Kidney glomerular epithelial cell (primary cell): Measurements from ENCODE around the gene PDE4B.

Experiments used
- DNase-seq: peaks from one replicate; lab custom pipeline; 2025; lab: John Stamatoyannopoulos, UW

Gene PDE4B

DNA sequence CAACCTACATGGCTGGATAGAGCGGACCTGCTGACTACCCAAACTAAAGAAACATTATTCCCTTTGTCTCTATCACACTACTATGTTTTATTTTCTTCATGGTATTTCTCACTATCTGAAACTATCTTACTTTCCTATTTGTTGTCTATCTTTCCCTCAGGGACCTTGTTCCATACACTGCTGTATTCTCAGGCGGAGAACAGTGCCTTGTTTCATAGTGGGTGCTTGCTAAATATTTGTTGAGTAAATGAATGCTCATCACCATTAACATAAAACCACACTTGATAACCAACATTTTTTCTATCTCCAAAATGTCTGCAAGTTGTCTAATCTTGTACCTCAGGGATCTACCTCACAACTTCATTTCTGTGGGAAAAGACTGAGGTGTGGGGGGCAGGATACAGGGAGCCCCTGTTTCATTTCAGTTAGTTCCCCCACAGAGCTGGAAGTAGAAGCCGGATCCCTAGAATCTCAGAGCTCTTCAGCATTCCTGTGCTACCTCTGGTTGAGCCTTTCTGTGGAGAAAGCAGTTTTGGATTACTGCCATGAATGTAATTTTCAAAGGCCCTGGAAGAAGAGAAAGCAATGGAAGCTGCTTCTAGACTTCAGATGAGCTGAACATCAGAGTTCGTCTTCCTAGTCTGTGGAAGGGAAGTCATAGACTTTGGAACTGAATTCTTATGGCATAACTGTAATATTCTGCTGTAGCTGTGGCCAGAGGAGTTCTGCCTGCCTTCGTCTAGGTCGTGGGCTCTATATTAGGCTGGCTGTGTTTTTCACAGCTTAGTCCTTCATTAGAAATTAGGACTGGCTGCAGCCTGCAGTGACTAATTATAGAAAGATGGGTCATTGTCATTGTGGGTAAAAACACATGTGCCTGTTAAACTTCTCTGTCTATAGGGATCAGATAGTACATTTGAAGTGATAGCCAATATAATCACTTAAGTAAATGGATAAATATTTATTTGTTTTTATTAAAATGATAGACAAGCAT lies 448.1 kb downstream of the PDE4B start:
- DNase-seq: no peak

DNA sequence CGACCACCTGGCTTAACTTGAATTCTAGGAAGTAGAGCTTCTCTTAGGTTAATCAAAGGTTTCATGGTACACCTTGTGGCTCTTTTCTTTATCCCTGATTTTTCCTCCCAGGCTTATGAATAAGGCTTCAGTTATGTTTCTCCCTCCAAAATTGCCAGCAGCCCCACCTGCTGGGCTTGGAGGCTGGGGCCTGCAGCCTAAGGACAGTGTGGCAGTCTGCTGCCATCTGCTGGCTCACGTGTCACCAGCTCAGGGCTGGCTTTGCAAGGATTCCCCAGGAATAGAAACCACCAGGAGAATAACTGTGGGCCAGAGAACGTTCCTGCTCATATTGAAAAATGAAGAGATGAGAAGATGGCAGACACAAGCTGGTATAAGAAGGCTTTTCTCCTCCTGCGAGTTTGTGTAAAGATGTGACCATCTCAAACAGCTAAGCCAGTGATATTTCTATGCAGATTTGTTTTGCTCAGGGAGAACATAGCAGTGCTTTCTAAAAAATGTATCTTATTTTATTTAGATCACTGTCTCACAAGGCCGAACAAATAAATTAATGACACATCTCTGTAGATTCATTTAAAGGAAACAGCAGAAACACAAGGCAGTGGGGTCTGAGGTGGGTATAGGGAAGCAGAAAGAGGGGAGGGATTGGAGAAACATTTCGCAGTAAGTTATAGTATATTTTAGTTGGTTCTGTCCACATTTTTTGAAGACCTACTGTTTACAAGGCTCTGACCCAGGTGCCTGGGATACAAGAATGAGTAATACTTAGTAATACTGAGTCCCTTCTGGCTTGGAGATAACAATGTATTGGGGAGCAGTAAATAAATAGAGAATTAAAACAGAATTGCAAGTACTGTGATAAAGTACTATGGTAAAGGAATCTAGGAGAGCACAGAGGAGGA lies 450.2 kb downstream of the PDE4B start:
- DNase-seq: peak; percentile 76

DNA sequence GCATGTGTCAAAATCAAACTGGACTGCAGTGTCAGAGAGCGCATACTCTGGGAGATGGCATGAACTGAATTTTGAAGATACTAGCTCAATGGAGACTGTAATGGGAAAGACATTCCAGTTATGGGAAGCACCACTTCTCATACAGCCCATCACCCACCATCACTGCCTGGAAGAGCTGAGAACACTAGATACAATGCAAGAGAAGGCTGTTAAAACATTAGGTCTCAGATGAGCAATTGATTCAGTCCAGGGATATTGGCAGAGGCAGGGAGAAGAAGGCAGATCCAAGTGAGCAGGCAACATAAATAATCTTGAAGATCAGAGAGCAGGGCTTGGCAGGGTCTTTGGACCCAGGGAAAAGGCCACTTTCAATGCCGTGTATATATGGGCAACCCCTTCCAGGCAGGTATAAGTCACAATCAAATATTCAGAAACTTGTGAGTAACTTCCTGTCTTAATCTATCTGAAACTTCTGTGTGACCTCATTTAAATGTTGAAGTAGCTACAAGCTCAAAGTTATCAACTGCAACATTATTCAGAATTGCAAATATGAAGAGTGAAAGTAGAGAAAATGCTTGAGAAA lies 450.9 kb downstream of the PDE4B start:
- no peak for DNase-seq

DNA sequence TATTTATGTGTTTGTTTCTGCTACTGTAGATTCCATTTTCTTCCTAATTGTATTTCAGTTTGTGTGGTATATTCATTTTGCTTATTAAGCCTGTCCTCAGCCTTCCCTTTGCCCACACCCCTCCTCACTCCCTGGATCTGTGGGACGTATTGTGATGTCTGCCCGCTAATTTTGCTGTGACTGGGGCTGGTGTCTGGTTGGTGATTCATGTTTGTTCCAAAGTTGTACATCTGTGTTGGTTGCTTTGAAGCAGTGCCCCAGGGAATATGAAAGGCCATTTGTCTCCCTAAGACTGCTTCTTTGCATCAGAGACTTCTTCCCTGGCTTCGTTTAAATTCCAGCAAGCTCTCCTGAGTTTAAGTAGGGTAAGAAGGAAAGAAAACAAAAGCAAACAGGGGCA lies 451.7 kb downstream of the PDE4B start:
- no peak for DNase-seq

DNA sequence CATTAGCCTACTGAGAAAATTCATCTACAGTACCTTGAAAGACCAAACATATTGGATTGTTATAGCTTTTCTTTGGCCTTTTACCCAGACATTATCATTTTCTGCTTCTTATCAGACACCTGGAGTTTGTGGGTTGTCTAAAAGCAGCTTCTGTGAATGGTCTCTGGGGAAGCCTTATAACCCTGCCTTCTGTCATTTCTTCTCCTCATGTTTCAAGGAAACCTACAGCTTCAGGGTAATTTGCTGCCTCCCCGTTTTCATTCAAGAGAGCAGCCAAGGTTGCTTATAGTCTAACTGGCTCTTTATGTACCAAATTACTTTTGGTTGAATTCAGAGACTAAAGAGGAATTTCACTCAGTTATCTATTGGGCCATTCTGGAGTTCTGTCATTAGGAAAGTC lies 453.0 kb downstream of the PDE4B start:
- no peak for DNase-seq

DNA sequence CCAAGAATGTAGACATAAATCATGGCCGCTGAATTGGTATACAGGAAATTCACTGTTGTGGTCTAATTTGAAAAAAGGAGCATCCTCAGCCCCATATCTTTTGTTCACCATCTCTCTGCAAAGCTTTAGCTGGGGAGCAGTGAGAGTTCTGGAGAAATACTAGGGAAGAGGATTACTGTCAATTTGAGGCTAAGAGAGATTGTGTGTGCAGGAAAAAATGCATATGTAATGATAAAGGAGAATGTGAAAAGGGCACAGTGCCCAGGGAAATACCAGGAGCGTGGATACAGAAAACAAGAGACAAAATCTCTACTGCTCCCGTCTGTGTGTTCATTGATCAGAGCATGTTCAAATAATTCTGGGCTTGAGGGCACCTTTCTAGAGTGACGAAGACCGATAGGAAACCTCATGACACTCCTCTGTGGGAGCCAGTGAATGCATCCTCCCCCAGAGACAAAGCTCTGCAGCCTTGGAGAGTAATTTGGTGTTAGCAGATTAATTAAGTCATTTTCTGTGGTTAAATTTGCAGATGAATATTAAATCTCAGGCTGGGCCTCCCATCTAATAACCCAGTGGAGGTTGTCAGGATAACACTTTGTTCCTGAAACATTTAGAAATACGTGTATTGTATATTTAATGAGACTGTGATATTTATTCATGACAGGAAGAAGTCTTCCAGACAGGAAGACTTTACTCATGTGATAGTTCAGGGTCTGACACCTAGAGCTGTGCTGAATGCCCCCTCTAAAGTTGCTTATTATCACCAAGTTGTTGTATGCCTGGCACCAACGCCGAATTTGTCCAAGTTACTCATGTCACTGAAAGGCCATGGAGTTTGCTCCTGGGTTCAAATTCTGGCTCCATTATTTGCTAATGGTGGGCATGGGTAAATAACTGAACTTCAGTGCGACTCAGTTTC lies 453.9 kb downstream of the PDE4B start:
- DNase-seq: no peak

DNA sequence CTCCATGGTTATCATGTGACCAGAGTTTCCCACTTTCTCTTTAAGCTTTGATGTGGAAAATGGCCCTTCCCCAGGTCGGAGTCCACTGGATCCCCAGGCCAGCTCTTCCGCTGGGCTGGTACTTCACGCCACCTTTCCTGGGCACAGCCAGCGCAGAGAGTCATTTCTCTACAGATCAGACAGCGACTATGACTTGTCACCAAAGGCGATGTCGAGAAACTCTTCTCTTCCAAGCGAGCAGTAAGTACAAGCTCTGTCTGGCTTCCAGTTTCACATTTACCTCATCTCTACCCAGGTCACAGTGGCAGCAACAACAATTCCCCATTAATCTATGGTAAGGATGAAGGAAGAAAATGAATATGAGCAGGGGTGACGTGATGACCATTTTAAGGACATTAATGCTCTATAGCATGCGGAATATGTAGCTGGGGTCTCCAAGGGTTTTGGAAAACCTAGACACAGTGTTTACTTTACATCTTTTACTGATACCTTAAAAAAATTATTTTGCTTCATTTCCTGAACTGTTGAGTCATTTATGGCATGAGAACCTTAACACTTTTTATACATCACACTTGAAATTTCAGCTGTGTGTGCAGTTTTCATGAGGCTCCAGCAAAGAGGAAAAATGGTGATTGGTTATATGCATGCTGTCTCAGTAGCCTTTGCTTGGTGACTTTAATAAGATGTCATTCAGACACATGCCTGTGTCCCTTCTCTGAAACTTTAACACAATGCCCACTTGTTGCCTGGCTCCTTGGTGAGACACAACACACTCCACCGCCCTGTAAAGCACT lies 454.9 kb downstream of the PDE4B start:
- no peak for DNase-seq

DNA sequence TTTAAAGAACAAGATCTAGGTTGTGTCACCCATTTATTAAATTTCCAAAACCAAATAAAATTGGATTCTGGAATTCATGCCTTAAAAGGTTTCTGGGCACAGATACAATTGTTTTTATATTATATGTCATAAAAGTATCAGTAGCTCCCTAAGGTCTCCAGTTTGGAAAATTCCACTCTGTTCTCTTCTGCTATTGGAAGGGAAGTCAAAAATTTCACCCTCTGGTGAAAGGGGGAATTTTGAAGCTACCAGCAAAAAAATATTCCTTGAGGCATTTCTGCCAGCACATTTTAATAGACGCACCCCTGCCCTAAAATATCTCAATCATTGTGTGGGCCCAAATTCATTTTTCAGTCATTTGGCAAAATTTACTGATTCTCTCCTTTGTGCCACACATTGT lies 455.6 kb downstream of the PDE4B start:
- DNase-seq: no peak

DNA sequence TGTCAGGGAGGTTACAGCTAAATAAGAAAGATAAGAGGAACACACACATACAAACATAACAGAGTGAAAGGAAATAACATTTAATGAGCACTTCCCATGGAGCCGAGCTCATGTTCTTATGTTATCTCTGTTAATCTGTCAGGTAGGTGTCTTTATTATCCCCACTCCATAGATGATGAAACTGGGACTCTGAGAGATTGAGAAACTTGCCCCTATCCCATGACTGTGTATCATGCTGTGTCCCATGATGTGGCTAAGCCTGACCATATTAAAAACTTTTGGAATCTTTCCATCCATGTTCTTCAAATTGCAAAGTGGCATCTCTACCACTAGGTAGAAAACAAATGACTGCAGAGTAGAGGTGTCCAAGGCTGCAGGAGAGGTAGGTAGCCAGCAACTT lies 456.1 kb downstream of the PDE4B start:
- DNase-seq: no peak

DNA sequence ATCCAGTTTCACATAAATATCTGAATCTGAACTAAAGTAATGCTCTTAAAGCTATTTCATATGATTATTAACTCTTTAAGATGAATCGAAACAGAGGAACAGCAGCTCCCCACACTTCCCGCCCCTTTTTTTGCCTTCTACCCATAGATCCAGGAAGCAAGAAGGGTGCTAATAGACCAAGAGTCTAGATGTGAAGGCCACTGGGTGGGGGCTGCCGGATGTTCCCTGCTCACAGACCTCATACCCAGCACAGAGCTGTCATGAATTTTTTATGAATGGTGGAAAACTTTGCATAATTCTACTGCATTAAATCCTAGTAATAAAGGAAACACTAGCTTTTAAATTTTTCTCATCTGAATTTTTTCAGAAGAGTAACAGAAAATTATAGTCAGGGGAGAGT lies 457.4 kb downstream of the PDE4B start:
- no peak for DNase-seq

DNA sequence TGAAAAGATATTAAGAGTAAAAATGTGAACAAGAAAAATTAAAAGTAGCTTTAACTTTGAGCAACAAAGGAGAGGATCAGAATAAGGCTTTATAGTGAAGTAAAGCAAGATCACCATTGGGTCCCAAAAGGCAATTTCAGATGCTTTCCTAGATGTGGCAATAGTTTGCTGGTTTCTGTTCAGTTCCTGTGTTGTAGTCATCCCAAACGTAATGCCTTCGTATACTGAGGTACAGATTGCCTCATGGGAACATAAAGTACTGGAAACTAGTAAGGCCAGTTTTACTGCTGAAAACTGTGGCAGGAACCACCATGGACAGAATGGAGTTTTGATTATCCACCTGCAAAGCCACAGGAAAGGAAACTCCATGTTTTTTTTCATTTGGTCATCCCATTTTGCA lies 457.8 kb downstream of the PDE4B start:
- DNase-seq: no peak

DNA sequence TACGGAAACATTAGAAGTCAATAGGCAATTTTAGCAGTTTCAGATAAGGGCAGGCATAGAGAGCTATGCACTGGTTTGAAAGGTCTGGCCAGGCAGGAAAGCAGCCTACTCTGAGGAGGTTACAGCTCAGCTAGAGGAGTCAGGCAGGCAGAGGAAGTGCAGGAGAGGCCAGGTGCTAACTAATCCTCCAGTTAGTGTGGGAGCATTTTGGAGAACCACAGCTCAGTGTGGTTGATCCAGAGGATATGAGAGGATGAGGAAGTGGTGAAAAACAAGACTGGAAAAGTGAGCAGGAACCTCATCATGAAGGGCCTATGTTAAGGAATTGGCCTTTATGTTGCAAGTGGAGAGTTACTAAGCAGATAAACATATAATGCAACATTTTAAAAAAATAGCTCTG lies 458.9 kb downstream of the PDE4B start:
- DNase-seq: no peak

DNA sequence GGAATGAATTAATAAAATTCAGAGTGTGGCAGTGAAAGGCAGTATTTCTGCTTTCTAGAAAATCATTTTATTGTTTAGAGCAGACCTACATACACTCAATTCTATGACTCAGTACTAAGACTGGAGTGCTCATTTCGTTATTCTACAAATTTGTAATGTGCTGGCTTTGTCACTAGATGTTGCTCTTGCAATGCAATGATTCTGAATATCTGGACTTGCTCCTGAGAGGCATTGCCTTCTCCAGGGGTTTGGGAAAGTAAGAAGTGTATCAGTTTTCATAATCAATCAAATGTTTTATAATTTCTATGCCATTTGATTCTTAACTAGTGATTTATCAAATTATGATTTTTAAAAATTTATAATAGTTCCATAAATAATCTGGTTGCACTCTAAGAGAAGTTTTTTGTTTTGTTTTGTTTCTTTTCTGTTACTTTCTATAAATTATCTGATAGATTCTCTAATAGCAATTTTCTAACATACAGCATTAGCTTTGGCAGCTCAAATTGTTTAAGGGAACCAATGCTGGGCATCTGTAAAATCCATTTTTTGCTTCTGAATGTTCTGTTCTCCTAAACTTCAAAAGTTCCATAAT lies 460.7 kb downstream of the PDE4B start:
- DNase-seq: peak; percentile 65

DNA sequence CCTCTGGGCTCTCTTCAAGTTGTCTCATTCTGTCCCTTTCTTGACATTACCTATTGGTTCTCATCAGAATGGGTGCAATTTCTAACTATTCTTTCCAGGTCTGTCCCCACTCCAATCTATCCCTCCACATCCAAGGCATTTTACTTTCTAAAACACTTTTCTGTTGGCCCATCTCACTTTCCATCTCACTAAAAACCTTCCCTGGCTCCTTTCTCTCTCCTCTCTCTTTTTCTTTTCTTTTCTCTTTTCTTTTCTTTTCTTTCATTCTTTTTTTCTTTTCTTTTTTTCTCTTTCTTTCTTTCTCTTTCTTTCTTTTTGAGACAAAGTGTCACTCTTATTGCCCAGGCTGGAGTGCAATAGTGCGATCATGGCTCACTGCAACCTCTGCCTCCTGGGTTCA lies 462.1 kb downstream of the PDE4B start:
- no peak for DNase-seq

DNA sequence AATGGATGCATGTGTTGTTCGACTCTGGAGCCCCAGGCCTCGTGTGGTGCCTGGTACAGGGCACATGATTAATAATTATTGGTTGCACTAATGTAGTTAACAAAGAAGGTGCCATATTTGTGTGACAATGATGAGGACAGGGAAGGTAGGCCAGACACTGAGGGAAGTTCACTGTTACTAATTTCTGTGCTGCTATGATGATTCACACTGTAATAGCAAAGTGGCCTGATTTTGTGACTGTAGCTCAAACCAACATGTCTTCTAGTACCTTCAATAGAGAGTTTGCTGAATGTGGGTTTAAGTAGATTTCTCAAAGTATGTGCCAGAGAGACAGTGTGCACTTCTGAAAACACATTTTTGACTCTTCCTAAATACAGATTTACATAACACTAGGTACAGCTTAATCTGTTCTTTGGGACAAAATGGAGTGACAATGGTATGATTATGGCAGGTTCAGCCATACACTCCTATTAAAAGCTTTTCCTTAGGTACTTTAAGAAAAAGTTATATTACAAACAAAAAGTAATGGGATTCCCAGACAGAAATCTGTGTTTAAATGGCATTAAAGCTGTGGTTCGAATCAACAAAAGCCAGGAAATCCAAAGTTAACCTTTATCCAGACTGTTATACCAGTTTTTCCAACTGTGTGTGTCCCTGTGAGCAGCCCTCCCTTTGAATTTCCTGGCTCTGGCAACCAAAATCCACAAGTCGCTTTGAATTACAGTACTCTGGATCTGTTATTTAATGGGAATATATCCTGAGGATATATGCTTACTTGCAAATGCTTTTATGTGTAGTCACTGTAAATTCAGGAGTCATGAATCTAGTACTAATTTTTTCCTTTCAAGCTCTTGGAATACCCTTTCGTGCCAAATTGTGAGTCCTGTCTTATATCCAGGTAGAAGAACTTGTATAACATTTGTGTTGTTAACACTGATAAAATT lies 464.2 kb downstream of the PDE4B start:
- DNase-seq: no peak

DNA sequence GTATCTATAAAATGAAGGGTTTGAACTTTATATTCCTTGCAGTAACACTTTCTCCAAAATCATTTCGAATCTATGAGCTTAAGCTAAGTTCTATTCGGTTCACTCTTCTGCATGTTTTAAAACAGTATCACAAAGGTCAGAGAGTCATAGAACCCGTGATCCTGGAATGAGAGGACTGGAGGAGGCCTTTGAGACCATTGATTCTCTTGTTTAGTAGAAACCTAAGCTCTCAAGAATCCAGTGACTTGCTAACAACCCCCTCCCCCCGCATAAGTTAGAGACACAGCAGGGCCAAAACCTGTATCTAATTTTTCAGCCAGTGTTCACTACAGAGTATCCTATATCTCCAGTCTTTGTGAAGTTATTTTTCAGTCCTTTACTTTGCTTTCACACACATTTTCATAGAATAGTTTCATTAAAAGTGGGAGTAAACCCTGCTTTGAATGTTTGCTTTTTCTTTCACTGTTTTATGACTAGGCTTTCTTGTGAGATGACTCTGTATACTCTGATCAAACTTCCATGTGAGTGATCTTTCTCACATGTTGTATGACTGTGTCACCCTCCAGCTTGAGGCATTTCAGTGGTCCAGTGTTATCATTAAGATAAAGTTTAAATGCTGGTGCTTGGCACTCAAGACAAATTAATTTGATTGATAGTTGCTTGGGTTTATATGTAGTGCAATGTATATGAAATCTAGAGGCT lies 465.9 kb downstream of the PDE4B start:
- no peak for DNase-seq

DNA sequence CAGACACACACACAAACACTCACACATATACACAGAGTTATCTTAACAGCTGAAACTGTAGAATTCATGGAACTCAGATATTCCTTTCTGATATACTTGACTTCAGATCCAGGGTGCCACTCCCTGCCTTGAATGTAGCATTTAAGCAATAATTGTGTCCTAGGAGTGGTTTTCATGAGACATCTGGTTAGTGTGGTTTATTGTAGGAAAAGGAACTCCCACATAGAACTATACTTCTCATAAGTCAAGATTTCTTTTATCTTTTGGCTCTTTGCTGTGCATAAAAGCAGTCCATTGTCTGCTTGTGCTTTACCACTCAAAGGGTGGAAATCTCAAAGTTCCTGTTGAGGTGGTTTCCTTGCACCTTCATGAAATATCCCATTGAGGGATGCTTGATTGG lies 468.7 kb downstream of the PDE4B start:
- DNase-seq: no peak

DNA sequence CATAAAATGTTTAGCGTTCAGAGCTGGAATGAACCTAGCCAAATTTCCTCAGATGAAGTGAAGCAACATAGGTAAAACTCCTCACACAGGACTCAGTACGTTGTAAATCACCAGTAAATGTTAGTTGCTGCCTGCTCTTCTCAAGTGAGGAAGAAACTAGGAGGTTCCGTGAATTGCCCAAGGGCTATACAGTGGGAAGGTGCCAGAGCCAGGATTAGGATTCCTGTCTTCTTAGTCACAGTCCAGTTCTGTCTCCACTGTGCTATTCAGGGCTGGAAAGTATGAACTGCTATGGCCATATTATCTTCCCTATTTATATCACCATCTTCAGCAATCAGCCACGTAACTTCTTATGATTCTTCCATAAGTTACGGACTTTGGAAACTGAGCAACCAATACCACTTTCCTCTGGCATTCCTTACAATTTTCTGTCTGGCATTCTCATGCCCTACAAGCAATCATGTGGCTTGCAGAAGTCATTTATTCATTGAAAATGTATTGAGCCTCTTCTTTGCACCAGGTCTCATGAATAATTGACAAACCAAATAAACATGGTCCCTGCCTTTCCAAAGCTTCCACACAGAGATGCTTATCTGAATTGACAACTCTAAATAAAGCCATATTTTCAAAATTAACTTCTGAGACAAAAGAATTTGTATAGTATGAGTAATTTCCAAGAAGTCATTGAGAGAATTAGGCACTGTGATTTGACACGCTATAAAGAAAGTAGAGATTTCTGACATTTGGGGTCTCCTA lies 469.7 kb downstream of the PDE4B start:
- no peak for DNase-seq
